Ishikawa (cell line): ENCODE data around the gene ROS1.

Experiments
- EGR1 ChIP-seq: IDR thresholded peaks from 2 replicates; pipeline ENCODE4 v1.6.1; 2012
- FOXM1 ChIP-seq: IDR thresholded peaks from 2 replicates; pipeline ENCODE4 v1.6.1; 2012; ENCODE audit warnings: low read depth, borderline replicate concordance
- RAD21 ChIP-seq: IDR thresholded peaks from 2 replicates; pipeline ENCODE4 v1.6.1; 2012; ENCODE audit warnings: low read depth
- YY1 ChIP-seq: IDR thresholded peaks from 2 replicates; pipeline ENCODE4 v1.6.1; 2012; ENCODE audit warnings: low read depth
- TF ChIP-seq, protein P1 (sequence below): IDR thresholded peaks from 2 replicates; pipeline ENCODE4 v1.6.1; 2012

DNA sequence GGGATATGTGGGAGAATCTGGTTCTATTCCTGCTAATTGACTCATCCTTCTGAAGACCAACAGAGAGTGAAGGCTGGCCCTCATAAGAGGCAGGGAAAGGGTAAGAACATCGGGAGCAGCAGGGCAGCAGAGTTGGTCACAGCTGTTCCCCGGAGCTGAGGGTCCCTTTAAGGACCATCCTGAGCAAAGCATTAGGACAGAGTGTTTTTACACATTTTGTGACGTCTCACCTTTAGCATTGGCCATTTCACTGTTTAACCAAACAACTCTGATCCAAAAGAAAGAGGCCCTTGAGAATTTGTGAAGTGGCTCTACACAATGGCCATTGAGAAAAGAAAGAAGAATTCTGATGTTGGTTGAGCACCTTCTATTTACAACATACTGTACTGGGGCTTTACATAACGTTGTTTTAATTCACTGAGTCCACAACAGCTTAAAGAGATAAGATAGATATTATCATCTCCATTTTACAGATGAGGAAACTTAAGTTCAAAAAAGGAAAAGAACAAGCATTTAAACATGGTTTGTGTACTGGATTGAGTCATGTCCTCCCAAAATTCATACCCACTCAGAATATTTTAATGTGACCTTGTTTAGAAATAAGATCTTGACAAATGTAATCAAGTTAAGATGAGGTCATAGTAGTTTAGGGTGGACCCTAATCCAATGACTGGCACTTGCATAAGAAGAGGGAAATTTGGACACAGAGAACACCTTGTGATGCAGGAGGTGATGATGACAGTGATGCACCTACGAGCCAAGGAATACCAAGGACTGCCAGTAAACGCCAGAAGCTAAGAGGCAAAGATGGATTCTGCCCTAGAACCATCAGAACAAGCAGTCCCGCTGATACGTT is 98.4 kb downstream of the ROS1 start:
- TF ChIP-seq YY1 (no peak), EGR1 (no peak), RAD21 (no peak), FOXM1 (no peak)
- TF ChIP-seq, protein P1, sequence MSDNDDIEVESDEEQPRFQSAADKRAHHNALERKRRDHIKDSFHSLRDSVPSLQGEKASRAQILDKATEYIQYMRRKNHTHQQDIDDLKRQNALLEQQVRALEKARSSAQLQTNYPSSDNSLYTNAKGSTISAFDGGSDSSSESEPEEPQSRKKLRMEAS, result no peak
